ENCODE measurements around the gene KBTBD12. TPM values are rescaled to one million over a fixed set of nuclear protein-coding genes. Genes with fewer than 3 reads are reported as not detected.
A peak's percentile ranks its signal among the peaks of the same experiment; 100 is the strongest.

KBTBD12 gene
- total RNA-seq, 1 donor from 2014 or later: 27.5 TPM

DNA sequence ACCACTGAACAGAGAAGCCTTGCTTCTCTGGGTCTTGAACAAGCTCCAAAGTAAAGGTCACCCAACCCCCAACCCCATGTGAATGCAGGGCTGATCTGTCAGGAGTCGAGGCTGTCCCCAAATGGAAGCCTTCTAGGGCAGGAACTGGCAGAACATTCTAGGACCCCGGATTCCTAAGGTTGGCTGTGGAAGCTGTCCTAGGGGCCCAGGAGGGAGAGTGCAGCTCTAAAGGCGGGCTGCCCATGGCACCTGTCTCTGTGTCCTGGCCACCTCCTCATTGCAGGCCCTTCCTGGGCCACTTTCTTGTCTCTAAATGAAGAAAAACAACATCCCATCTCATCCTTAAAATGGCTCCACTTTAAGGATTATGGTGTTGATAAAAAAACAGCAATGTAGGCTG lies 83.6 kb downstream of the KBTBD12 start:
- ATAC-seq (no peak), DNase-seq (no peak)
- intact Hi-C loops (cut with micrococcal nuclease): no loop called here

DNA sequence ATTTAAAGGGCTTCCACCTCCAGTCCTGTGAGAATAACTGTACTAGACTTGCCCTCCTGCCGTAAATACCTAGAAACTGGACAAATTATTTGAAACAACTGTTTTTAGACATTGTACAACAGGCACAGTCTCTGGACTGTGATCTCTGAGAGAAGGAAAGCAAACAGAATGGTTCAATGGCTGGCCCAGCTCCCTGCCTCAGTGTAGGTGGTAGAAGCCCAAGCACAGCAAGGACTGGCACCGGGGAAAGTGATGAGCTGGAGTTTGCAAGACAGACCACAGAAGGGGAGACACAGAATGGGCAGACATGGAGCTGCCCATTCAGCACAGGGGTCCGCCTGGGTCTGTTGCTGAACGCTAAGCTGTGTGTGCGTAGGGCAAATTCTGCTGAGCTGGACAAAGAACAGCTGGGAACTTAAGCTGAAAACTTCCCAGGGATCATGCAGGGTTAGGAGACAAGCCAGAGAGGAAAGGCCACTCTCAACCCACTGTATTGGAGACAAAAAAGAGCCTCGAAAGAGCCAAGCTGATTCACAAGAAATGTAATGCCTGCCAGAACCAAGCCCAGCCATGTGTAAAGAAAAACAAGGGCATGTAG lies 84.6 kb downstream of the KBTBD12 start:
- intact Hi-C loops (cut with micrococcal nuclease): no loop called here
- ATAC-seq: no peak
- DNase-seq: no peak

DNA sequence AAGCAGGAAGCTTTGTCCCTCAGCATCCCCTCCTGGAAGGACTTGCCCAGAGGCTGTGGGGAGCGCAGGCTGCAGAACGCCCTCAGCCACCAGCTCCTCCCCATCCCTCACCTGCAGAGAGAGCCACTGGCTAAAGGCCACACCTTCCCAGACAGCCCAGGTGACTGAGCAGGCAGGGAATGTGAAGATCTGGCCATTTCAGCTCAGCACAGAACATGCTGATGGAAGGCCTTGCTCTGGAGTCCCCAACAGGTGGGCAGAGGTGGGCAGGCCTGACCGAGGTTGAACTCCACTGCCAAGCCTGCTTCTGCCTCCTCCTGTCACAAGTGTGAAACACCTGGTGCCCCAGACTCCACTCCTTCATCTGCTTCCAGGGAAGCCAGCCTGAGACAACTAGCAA lies 86.5 kb downstream of the KBTBD12 start:
- ATAC-seq: no peak
- intact Hi-C loops (cut with micrococcal nuclease): no loop called here
- DNase-seq: no peak

DNA sequence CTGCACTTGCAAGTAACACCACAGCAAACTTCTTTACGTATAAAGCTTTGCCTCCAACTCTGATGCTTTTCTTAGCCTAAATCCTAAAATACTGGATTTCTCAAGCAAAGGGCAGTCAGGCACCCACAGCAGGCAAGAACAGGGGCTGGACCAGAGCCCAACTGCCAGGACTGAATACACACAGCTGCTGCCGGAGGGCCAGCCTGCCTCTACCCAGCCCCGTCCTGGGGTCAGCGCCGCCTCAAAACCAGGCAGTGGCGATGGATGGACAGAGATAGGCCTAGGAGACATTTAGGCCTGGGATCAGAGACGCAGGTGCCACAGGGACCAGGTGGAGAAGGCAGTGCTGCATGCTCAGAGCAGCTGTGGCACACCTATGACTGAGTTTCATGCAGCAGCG lies 89.6 kb downstream of the KBTBD12 start:
- intact Hi-C loops (cut with micrococcal nuclease): no loop called here
- DNase-seq (no peak), ATAC-seq (no peak)

DNA sequence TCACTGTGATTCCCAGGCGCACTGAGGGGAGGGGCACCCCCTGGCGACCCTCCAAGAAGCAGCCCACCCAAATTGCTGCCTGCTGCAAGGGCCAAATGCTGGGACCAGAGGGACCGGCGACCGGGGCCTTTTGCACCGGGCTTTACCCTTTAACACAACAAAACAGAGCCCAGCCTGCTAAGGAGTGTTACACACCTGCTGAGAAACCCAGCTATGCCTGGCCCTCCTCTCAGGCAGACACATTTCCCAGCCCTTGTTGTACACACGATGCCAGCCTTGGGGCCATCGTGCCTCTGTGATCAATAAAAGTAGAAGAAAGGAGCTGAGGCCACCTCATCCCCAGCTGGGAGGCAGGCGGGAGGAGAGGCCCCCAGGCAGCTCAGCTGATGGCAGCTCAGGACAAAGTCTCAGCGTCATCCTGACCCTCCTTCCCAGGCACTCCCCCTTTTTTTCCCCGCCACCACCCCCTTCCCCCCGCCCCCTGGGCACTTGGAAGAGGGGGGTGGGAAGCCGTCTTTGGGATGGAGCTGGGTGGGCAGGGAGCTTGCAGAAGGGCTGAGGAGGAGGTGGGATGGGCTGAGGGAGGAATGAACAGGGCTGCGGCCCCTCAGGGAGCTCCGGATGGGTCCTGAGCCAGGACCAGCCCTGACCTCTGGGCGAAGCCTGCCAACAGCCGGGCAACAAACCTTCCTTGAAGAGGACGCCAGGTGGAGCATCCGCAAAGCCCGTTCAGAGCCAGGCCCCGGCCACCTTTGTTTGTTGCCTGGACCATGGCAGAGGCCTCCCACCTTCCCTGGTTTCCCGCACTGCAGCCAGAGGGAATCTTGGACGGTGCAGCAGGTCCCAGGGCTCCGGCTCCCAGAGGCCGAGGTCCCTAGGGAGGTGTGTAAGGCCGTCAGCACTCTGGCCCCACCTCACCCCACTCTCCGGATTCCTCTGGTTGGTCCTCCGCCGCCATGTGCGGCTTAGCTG lies 91.3 kb downstream of the KBTBD12 start:
- intact Hi-C loops (cut with micrococcal nuclease): no loop called here
- no peak for DNase-seq
- no peak for ATAC-seq

DNA sequence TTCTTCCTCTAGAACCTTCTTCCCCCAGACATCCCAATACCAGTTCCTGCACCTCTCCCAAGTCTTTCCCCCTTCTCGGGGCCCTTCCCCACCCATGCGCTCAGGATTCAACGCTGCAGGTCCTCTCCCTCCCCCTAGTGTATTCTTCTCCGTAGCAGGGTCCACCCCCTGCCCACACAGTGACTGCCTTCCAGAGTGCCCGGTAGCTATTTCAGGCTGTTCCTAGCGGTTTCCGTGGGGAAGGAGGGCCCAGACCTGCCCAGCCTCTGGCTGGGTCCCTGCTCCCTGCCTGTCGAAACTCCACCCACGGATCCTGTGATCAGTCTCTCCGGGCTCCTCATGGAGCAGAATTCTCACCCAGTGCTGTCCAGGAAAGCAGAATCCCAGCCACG lies 92.0 kb downstream of the KBTBD12 start:
- intact Hi-C loops (cut with micrococcal nuclease): no loop called here
- DNase-seq: no peak
- no peak for ATAC-seq

DNA sequence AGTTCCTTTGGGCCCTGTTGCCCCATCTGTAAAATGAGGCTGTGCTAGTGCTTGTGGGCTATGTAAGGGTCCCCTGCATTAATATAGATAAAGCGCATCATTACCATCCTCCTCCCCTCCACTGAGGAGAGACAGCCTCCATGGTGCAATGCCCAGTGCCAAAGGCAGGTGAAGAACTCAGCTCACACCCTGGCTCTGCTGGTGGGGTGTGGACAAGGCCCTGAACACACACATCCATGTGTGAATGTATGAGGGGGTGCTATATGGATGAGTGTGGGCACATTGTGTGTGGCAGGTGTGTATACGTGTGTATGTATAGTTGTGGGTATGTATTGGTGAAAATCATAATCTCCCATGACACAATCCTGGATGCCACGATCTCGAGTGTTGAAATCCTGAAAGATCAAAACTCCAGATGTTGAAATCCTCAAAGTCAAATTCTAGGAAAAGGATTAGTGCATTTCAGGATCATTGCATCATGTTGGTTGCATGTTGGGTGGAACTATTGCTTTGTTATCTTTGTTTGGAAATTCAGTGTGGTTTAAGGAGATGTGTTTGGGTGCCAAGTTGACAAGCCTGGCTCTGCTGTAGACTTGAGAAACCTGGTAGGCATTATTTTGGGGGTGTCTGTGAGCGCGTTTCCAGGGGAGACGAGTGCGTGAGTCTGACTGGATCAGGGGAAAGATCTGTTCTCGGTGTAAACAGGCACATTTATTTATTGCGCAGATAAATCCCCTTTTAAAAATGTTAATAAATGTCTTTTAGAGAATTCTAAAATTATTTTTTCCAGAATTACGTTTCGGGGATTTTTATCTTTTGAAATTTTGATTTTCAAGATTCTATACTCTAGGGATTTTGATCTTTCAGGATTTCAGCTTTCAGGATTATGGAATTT lies 95.2 kb downstream of the KBTBD12 start:
- no peak for ATAC-seq
- DNase-seq: no peak
- intact Hi-C loops (cut with micrococcal nuclease): no loop called here

DNA sequence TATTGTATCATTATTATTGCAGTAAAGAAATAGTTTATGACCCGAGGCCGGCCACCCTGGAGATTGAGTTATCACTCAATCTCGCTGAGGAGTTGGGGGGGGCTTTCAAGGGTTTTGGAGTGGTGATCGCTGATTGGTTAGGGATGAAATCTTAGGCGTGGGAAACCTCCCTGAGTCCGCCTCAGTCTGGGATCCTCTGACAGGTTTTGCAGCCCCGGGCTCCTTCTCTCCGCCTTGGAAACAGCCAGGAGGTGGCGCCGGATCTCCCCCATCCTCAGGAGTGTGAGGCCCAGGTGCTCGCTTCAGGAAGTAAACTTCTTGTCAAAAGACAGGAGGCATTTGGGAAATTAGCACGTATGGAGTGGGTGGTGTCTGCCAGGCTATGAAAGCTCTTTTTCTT lies 96.1 kb downstream of the KBTBD12 start:
- intact Hi-C loops (cut with micrococcal nuclease): no loop called here
- ATAC-seq: no peak
- peak; percentile 38 for DNase-seq

DNA sequence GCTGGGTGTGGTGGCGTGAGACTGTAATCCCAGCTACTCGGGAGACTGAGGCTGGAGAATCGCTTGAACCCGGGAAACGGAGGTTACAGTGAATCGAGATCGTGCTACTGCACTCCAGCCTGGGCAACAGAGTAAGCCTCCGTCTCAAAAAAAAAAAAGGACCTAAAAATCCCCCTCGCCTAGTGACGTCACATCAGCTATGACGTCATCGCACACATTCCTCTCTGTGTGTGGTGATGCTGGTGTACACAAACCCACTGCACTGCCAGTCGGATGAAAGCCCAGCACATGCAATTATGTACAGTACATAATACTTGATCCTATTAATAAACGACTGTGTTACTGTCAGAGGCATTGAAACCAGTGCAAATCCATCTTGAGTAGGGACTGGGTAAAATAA lies 97.0 kb downstream of the KBTBD12 start:
- intact Hi-C loops (cut with micrococcal nuclease): no loop called here
- ATAC-seq: no peak

DNA sequence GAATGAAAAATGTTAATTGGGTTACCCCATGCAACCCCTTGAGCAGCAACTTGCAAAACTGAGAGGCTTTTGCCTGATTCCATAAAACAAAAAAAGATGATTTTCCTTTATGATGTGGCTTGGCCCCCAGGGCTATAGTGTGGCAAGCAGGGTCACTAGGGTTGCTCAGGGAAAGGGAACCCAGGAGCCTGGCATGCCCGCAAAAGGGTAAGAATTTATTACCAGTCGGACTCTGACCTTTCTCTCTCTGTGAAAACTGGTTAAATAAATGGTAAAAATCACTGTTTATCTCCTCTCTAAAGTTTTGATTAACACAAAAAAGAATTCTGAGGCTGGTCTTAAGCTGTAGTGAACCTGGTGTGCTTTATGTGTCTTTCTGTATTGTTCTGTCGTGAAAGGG lies 99.5 kb downstream of the KBTBD12 start:
- DNase-seq: no peak
- no peak for ATAC-seq
- intact Hi-C loops (cut with micrococcal nuclease): no loop called here

More for the DNA sequence above, 97.0 kb downstream of the KBTBD12 start:
- DNase-seq: no peak

DNA sequence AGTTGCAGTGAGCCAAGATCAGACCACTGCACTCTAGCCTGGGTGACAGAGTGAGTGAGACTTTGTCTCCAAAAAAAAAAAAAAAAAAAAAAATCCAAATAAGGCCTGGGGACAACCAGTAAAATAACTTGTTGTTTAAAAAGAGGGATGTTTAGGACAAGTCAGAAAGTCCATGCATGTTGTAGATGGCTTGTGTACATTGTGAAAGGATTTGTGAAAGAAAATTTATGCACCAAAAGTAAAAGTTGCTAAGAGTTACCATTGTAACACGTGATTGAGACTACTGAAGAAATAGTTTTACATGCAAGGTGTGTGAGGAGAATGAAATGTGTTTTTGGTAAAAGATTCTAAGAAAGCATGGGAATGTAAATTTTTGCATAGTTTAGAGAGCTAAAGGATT lies 101.5 kb downstream of the KBTBD12 start:
- intact Hi-C loops (cut with micrococcal nuclease): no loop called here
- no peak for DNase-seq
- ATAC-seq: no peak

DNA sequence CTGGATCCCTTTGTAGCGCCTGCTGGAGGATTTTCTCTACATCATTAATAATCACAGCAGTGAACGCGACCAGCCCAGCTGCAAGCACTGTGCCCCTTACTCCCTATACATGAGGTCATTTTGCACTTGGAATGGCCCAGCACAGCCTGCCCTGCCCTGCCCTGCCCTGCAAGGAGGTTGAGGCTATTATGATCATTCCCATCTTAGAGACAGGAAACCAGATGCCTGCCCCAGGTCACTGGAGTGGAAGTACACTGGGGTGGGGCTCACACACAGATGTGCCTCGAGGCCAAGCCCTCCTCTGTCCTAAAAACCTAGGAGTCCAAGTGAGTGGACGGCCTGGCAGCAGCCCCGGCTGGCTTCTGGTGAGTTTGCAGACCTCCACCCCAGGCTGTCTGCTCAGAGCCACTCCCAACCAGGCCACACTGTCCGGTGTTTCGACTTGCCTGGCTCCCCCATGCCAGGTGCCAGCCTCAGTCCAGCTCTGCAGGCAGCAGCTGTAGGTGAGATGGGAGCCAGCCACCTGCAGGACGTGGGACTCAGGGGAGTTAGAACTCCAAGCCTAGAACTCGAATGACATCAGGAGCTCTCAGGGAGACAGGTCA lies 106.8 kb downstream of the KBTBD12 start:
- peak; percentile 33 for DNase-seq
- intact Hi-C loops (cut with micrococcal nuclease): no loop called here
- ATAC-seq: no peak

DNA sequence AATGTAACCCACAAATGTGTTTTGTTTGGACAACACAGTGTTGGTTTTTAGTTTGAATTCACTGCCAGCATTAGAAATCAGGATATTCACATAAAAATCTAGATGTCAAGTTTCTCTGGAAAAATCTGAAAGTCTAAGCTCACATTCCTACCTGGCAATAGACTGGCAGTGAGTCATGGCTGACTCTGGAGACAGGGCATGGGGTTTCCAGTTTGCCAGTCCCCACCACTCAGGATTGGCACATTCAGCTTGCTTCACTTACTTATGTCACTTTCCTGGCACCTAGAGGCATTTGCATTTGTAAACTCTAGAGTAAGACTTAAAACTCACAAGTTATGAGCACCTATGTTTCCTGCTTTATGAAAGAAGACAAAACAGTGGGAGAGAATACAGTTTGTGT lies 118.1 kb downstream of the KBTBD12 start:
- DNase-seq (no peak), ATAC-seq (no peak)
- intact Hi-C loops (cut with micrococcal nuclease): no loop called here

DNA sequence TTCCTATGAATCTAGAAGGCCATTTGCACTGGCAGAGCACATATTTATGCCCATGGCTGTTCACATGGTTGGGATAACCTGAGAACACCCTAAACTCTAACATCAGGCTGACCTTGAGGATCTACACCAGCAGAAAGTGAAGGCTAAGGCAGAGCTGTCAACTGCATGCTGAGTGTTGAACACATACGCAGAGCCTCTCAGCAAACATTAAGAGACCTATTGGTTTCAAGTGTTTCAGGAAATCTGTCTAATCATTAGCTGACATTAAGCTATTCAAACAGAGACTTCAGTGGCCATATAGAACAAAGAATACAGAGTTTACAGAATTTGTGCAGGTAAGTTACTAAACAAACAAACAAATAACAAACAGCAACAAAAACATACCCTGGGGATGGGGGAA lies 121.1 kb downstream of the KBTBD12 start:
- ATAC-seq (no peak), DNase-seq (no peak)
- intact Hi-C loops (cut with micrococcal nuclease): no loop called here

Other genes starting within 250 kb of the KBTBD12 start
- 34.2 TPM for gene ABTB1, start 242.3 kb upstream of the KBTBD12 start, total RNA-seq
- 94.3 TPM for gene MGLL, start 92.7 kb upstream of the KBTBD12 start, total RNA-seq
- gene SEC61A1, start 137.2 kb downstream of the KBTBD12 start, total RNA-seq: 63.4 TPM
- gene RUVBL1, start 208.6 kb downstream of the KBTBD12 start, total RNA-seq: 22.6 TPM
- 17.1 TPM for gene EEFSEC, start 238.2 kb downstream of the KBTBD12 start, total RNA-seq

Data from left ventricle myocardium superior (tissue), 1 donor.